ENCODE data around the gene GALNTL6.

Gene GALNTL6

GRCh38 chr4:172168888-172169287 is 355.7 kb downstream of the GALNTL6 start:
- DNase-seq (ENCODE audit: low spot score): no peak
- no peaks in the 10 kb centered on the region for H3K27me3 ChIP-seq (ENCODE audit: insufficient read depth, poor library complexity, severe bottlenecking)
- no peaks in the 10 kb centered on the region for H3K36me3 ChIP-seq (ENCODE audit: low read depth)
- H3K27ac ChIP-seq (ENCODE audit: poor library complexity, severe bottlenecking): no peak overlapping the region
- H3K4me1 ChIP-seq (ENCODE audit: insufficient read depth, poor library complexity, severe bottlenecking): no peaks in the 10 kb centered on the region
- TF ChIP-seq CTCF (IDR thresholded peaks at IDR 0.05; ENCODE audit: poor library complexity, severe bottlenecking): no peak
- ATAC-seq (ENCODE audit: low read depth): no peak
- no peaks in the 10 kb centered on the region for H3K9me3 ChIP-seq (ENCODE audit: severe bottlenecking)
- no peak overlapping the region for H3K4me3 ChIP-seq (ENCODE audit: severe bottlenecking)

- no peak for DNase-seq (ENCODE audit: low spot score)
- Histone ChIP-seq H3K36me3 (ENCODE audit: low read depth) (no peaks in the 10 kb centered on the region), H3K4me1 (ENCODE audit: insufficient read depth, poor library complexity, severe bottlenecking) (no peaks in the 10 kb centered on the region), H3K27me3 (ENCODE audit: insufficient read depth, poor library complexity, severe bottlenecking) (no peaks in the 10 kb centered on the region), H3K4me3 (ENCODE audit: severe bottlenecking) (no peak overlapping the region), H3K27ac (ENCODE audit: poor library complexity, severe bottlenecking) (no peak overlapping the region), H3K9me3 (ENCODE audit: severe bottlenecking) (no peaks in the 10 kb centered on the region)
- ATAC-seq (ENCODE audit: low read depth): no peak
- no peak for TF ChIP-seq CTCF (IDR thresholded peaks at IDR 0.05; ENCODE audit: poor library complexity, severe bottlenecking)
Observed at GRCh38 chr4:172169871-172170270, 356.7 kb downstream of the GALNTL6 start.

- TF ChIP-seq CTCF (IDR thresholded peaks at IDR 0.05; ENCODE audit: poor library complexity, severe bottlenecking): no peak
Observed at GRCh38 chr4:172173206-172173605, 360.0 kb downstream of the GALNTL6 start.

GRCh38 chr4:172177382-172177781 is 364.2 kb downstream of the GALNTL6 start:
- ATAC-seq (ENCODE audit: low read depth): no peak
- Histone ChIP-seq H3K27me3 (ENCODE audit: insufficient read depth, poor library complexity, severe bottlenecking) (no peaks in the 10 kb centered on the region), H3K4me1 (ENCODE audit: insufficient read depth, poor library complexity, severe bottlenecking) (no peaks in the 10 kb centered on the region), H3K9me3 (ENCODE audit: severe bottlenecking) (no peaks in the 10 kb centered on the region), H3K4me3 (ENCODE audit: severe bottlenecking) (no peak overlapping the region), H3K27ac (ENCODE audit: poor library complexity, severe bottlenecking) (no peak overlapping the region), H3K36me3 (ENCODE audit: low read depth) (no peaks in the 10 kb centered on the region)
- DNase-seq (ENCODE audit: low spot score): no peak
- no peak for TF ChIP-seq CTCF (IDR thresholded peaks at IDR 0.05; ENCODE audit: poor library complexity, severe bottlenecking)

More at GRCh38 chr4:172173206-172173605, 360.0 kb downstream of the GALNTL6 start:
- no peak for ATAC-seq (ENCODE audit: low read depth)
- H3K9me3 ChIP-seq (ENCODE audit: severe bottlenecking): no peaks in the 10 kb centered on the region
- no peak overlapping the region for H3K4me3 ChIP-seq (ENCODE audit: severe bottlenecking)
- no peak for DNase-seq (ENCODE audit: low spot score)
- no peaks in the 10 kb centered on the region for H3K27me3 ChIP-seq (ENCODE audit: insufficient read depth, poor library complexity, severe bottlenecking)
- no peaks in the 10 kb centered on the region for H3K36me3 ChIP-seq (ENCODE audit: low read depth)
- H3K27ac ChIP-seq (ENCODE audit: poor library complexity, severe bottlenecking): no peak overlapping the region
- no peaks in the 10 kb centered on the region for H3K4me1 ChIP-seq (ENCODE audit: insufficient read depth, poor library complexity, severe bottlenecking)

- peaks cover 2% of the 10 kb centered on the region for H3K27me3 ChIP-seq (ENCODE audit: insufficient read depth, poor library complexity, severe bottlenecking)
- ATAC-seq (ENCODE audit: low read depth) (peak; percentile 45; the same call in 1 of the 3 replicates), DNase-seq (ENCODE audit: low spot score) (no peak)
- TF ChIP-seq CTCF (IDR thresholded peaks at IDR 0.05; ENCODE audit: poor library complexity, severe bottlenecking): no peak
- no peaks in the 10 kb centered on the region for H3K36me3 ChIP-seq (ENCODE audit: low read depth)
- H3K27ac ChIP-seq (ENCODE audit: poor library complexity, severe bottlenecking): no peak overlapping the region
- no peaks in the 10 kb centered on the region for H3K9me3 ChIP-seq (ENCODE audit: severe bottlenecking)
- H3K4me3 ChIP-seq (ENCODE audit: severe bottlenecking): no peak overlapping the region
- no peaks in the 10 kb centered on the region for H3K4me1 ChIP-seq (ENCODE audit: insufficient read depth, poor library complexity, severe bottlenecking)
Observed at GRCh38 chr4:172188248-172188988, 375.2 kb downstream of the GALNTL6 start.

All from RWPE2 (cell line).